Parathyroid adenoma (tissue), 2 donors: ENCODE results near the gene TGM5.

Experiments
- H2AFZ ChIP-seq: fragments of 300-600 bp; sonication (generic); one replicate; pipeline ENCODE4 v1.7.0; 2017; ENCODE audit warnings: antibody characterized with exemption, mild to moderate bottlenecking
- H3K27ac ChIP-seq: fragments of 300-600 bp; sonication (generic); one replicate; pipeline ENCODE4 v1.7.0; 2017
- H3K27me3 ChIP-seq: fragments of 300-600 bp; sonication (generic); one replicate; pipeline ENCODE4 v1.7.0; 2017; ENCODE audit warnings: low read length; ENCODE audit not compliant: control insufficient read depth, insufficient read depth
- H3K36me3 ChIP-seq: fragments of 300-600 bp; sonication (generic); one replicate; pipeline ENCODE4 v1.7.0; 2017; ENCODE audit warnings: low read length; ENCODE audit not compliant: control insufficient read depth, insufficient read depth
- H3K4me1 ChIP-seq: fragments of 300-600 bp; sonication (generic); one replicate; pipeline ENCODE4 v1.7.0; 2017; ENCODE audit warnings: control low read depth
- H3K4me2 ChIP-seq: fragments of 300-600 bp; sonication (generic); one replicate; pipeline ENCODE4 v1.7.0; 2017; ENCODE audit warnings: low read length
- H3K4me3 ChIP-seq: fragments of 300-600 bp; sonication (generic); one replicate; pipeline ENCODE4 v1.7.0; 2017; ENCODE audit warnings: low read depth, low read length
- H3K79me2 ChIP-seq: fragments of 300-600 bp; sonication (generic); one replicate; pipeline ENCODE4 v1.7.0; 2017; ENCODE audit warnings: control low read depth
- H3K9ac ChIP-seq: fragments of 300-600 bp; sonication (generic); one replicate; pipeline ENCODE4 v1.7.0; 2017; ENCODE audit warnings: mild to moderate bottlenecking
- H3K9me3 ChIP-seq: fragments of 300-600 bp; sonication (generic); one replicate; pipeline ENCODE4 v1.7.0; 2017; ENCODE audit warnings: low read length; ENCODE audit not compliant: control insufficient read depth
- CTCF ChIP-seq: fragments of 300-600 bp; sonication (generic); IDR thresholded peaks from one replicate; pipeline ENCODE4 v1.7.0; 2017; ENCODE audit warnings: antibody characterized with exemption, mild to moderate bottlenecking
- donor health status: primary hyperparathyroidism.

TGM5 gene

GRCh38 chr15:43220991-43221403, 45.7 kb downstream of the TGM5 start, which contains the start of gene EPB42:
Gene EPB42, minus strand, starts transcription at chr15:43221018. Its CDS starts 193 bp downstream, at chr15:43220825.
- no peak within 1 kb of the TSS for H3K27ac ChIP-seq

GRCh38 chr15:43219929-43220928, 46.5 kb downstream of the TGM5 start:
- H3K79me2 ChIP-seq, result no peaks in the 10 kb centered on the region
- no peak overlapping the region for H2AFZ ChIP-seq
- no peaks in the 10 kb centered on the region for H3K27me3 ChIP-seq
- H3K4me1 ChIP-seq, result no peaks in the 10 kb centered on the region
- H3K4me3 ChIP-seq, result no peak overlapping the region
- no peak for TF ChIP-seq CTCF
- no peak overlapping the region for H3K4me2 ChIP-seq
- no peaks in the 10 kb centered on the region for H3K9me3 ChIP-seq
- no peak overlapping the region for H3K9ac ChIP-seq
- H3K27ac ChIP-seq, result no peak overlapping the region
- H3K36me3 ChIP-seq, result no peaks in the 10 kb centered on the region

More at GRCh38 chr15:43220991-43221403, 45.7 kb downstream of the TGM5 start, which contains the start of gene EPB42:
- TF ChIP-seq CTCF, result no peak
- H3K4me3 ChIP-seq, result no peak within 1 kb of the TSS
- H2AFZ ChIP-seq, result no peak within 1 kb of the TSS
- no peak within 1 kb of the TSS for H3K9ac ChIP-seq
- H3K9me3 ChIP-seq, result no peaks in the 10 kb centered on the region
- H3K27me3 ChIP-seq, result no peaks in the 10 kb centered on the region
- no peaks in the 10 kb centered on the region for H3K4me1 ChIP-seq
- no peak within 1 kb of the TSS for H3K4me2 ChIP-seq
- H3K36me3 ChIP-seq, result no peaks in the 10 kb centered on the region
- no peaks in the 10 kb centered on the region for H3K79me2 ChIP-seq

- Histone ChIP-seq H3K4me1 (no peaks in the 10 kb centered on the region), H3K36me3 (no peaks in the 10 kb centered on the region), H3K4me2 (no peak overlapping the region), H3K79me2 (no peaks in the 10 kb centered on the region), H3K9ac (no peak overlapping the region), H3K27me3 (no peaks in the 10 kb centered on the region), H2AFZ (no peak overlapping the region), H3K4me3 (no peak overlapping the region), H3K27ac (no peak overlapping the region), H3K9me3 (no peaks in the 10 kb centered on the region)
- TF ChIP-seq CTCF, result no peak
Measured at GRCh38 chr15:43218908-43219706, 47.6 kb downstream of the TGM5 start.

GRCh38 chr15:43215961-43216360, 50.8 kb downstream of the TGM5 start:
- Histone ChIP-seq H3K9me3 (no peaks in the 10 kb centered on the region), H3K36me3 (no peaks in the 10 kb centered on the region), H3K79me2 (no peaks in the 10 kb centered on the region), H3K27ac (no peak overlapping the region), H3K9ac (no peak overlapping the region), H3K4me1 (no peaks in the 10 kb centered on the region), H3K27me3 (no peaks in the 10 kb centered on the region), H3K4me3 (no peak overlapping the region), H2AFZ (no peak overlapping the region), H3K4me2 (no peak overlapping the region)
- no peak for TF ChIP-seq CTCF
